ENCODE results near the gene HPCAL1. TPM values are rescaled to one million over a fixed set of nuclear protein-coding genes. Genes with fewer than 3 reads are reported as not detected.

Gene HPCAL1
- total and polyA plus RNA-seq, 9 donors, result 18.8 to 51.0 (median 30.1) TPM

GRCh38 chr2:10360850-10361588 is 58.3 kb downstream of the HPCAL1 start:
- peaks cover 2% of the 10 kb centered on the region for H3K36me3 ChIP-seq (ENCODE audit: control insufficient read depth, insufficient read depth, low read length)
- no peak overlapping the region for H3K27ac ChIP-seq (ENCODE audit: low read length)
- no peak overlapping the region for H3K4me3 ChIP-seq (ENCODE audit: low read length)
- WGBS (ENCODE audit: insufficient coverage), result 50% methylated on average over 15 of the region's 16 CpGs
- no peaks in the 10 kb centered on the region for H3K9me3 ChIP-seq (replicated peaks; ENCODE audit: control insufficient read depth, low read depth, low read length)
- H3K27me3 ChIP-seq (ENCODE audit: control insufficient read depth, insufficient read depth, low read length), result peaks cover 2% of the 10 kb centered on the region
- DNase-seq, result no peak
- H3K4me1 ChIP-seq (ENCODE audit: control insufficient read depth, insufficient read depth, low read length), result peaks cover 6% of the 10 kb centered on the region

GRCh38 chr2:10362096-10362897 is 59.6 kb downstream of the HPCAL1 start:
- no peak for DNase-seq
- peaks cover 2% of the 10 kb centered on the region for H3K27me3 ChIP-seq (ENCODE audit: control insufficient read depth, insufficient read depth, low read length)
- no peak overlapping the region for H3K4me3 ChIP-seq (ENCODE audit: low read length)
- peaks cover 6% of the 10 kb centered on the region for H3K4me1 ChIP-seq (ENCODE audit: control insufficient read depth, insufficient read depth, low read length)
- H3K9me3 ChIP-seq (replicated peaks; ENCODE audit: control insufficient read depth, low read depth, low read length), result no peaks in the 10 kb centered on the region
- peaks cover 2% of the 10 kb centered on the region for H3K36me3 ChIP-seq (ENCODE audit: control insufficient read depth, insufficient read depth, low read length)
- 69% methylated on average over 12 of the region's 14 CpGs for WGBS (ENCODE audit: insufficient coverage)
- H3K27ac ChIP-seq (ENCODE audit: low read length), result no peak overlapping the region

GRCh38 chr2:10362898-10363454 is 60.3 kb downstream of the HPCAL1 start:
- no peaks in the 10 kb centered on the region for H3K9me3 ChIP-seq (replicated peaks; ENCODE audit: control insufficient read depth, low read depth, low read length)
- peaks cover 2% of the 10 kb centered on the region for H3K36me3 ChIP-seq (ENCODE audit: control insufficient read depth, insufficient read depth, low read length)
- no peak overlapping the region for H3K27ac ChIP-seq (ENCODE audit: low read length)
- peaks cover 2% of the 10 kb centered on the region for H3K27me3 ChIP-seq (ENCODE audit: control insufficient read depth, insufficient read depth, low read length)
- no peak for DNase-seq
- H3K4me3 ChIP-seq (ENCODE audit: low read length), result no peak overlapping the region
- 78% methylated on average over 5 of the region's 8 CpGs for WGBS (ENCODE audit: insufficient coverage)
- H3K4me1 ChIP-seq (ENCODE audit: control insufficient read depth, insufficient read depth, low read length), result peaks cover 6% of the 10 kb centered on the region

- WGBS (ENCODE audit: insufficient coverage), result 77% methylated on average over 17 of the region's 23 CpGs
Observed at GRCh38 chr2:10363861-10364610, 61.3 kb downstream of the HPCAL1 start.

GRCh38 chr2:10365412-10365811 is 62.7 kb downstream of the HPCAL1 start:
- H3K4me3 ChIP-seq (ENCODE audit: low read length), result no peak overlapping the region
- WGBS (ENCODE audit: insufficient coverage), result 88% methylated on average over 7 of the region's 12 CpGs
- H3K36me3 ChIP-seq (ENCODE audit: control insufficient read depth, insufficient read depth, low read length), result no peaks in the 10 kb centered on the region
- no peaks in the 10 kb centered on the region for H3K27me3 ChIP-seq (ENCODE audit: control insufficient read depth, insufficient read depth, low read length)
- no peak overlapping the region for H3K27ac ChIP-seq (ENCODE audit: low read length)
- no peaks in the 10 kb centered on the region for H3K9me3 ChIP-seq (replicated peaks; ENCODE audit: control insufficient read depth, low read depth, low read length)
- peaks cover 18% of the 10 kb centered on the region for H3K4me1 ChIP-seq (ENCODE audit: control insufficient read depth, insufficient read depth, low read length)
- no peak for DNase-seq

More at GRCh38 chr2:10363861-10364610, 61.3 kb downstream of the HPCAL1 start:
- Histone ChIP-seq H3K27me3 (ENCODE audit: control insufficient read depth, insufficient read depth, low read length) (no peaks in the 10 kb centered on the region), H3K4me1 (ENCODE audit: control insufficient read depth, insufficient read depth, low read length) (peaks cover 6% of the 10 kb centered on the region), H3K9me3 (replicated peaks; ENCODE audit: control insufficient read depth, low read depth, low read length) (no peaks in the 10 kb centered on the region), H3K4me3 (ENCODE audit: low read length) (no peak overlapping the region), H3K36me3 (ENCODE audit: control insufficient read depth, insufficient read depth, low read length) (peaks cover 2% of the 10 kb centered on the region), H3K27ac (ENCODE audit: low read length) (no peak overlapping the region)
- no peak for DNase-seq

- no peak for DNase-seq
Observed at GRCh38 chr2:10366601-10367270, 64.0 kb downstream of the HPCAL1 start.

GRCh38 chr2:10367472-10368439 is 65.1 kb downstream of the HPCAL1 start:
- Histone ChIP-seq H3K9me3 (replicated peaks; ENCODE audit: control insufficient read depth, low read depth, low read length) (no peaks in the 10 kb centered on the region), H3K27ac (ENCODE audit: low read length) (no peak overlapping the region), H3K27me3 (ENCODE audit: control insufficient read depth, insufficient read depth, low read length) (no peaks in the 10 kb centered on the region), H3K36me3 (ENCODE audit: control insufficient read depth, insufficient read depth, low read length) (no peaks in the 10 kb centered on the region), H3K4me1 (ENCODE audit: control insufficient read depth, insufficient read depth, low read length) (peaks cover 18% of the 10 kb centered on the region), H3K4me3 (ENCODE audit: low read length) (no peak overlapping the region)
- no peak for DNase-seq
- 85% methylated on average over 8 of the region's 16 CpGs for WGBS (ENCODE audit: insufficient coverage)

More at GRCh38 chr2:10366601-10367270, 64.0 kb downstream of the HPCAL1 start:
- Histone ChIP-seq H3K27ac (ENCODE audit: low read length) (no peak overlapping the region), H3K4me1 (ENCODE audit: control insufficient read depth, insufficient read depth, low read length) (peaks cover 16% of the 10 kb centered on the region), H3K36me3 (ENCODE audit: control insufficient read depth, insufficient read depth, low read length) (no peaks in the 10 kb centered on the region), H3K4me3 (ENCODE audit: low read length) (no peak overlapping the region), H3K9me3 (replicated peaks; ENCODE audit: control insufficient read depth, low read depth, low read length) (no peaks in the 10 kb centered on the region), H3K27me3 (ENCODE audit: control insufficient read depth, insufficient read depth, low read length) (no peaks in the 10 kb centered on the region)
- 77% methylated on average over 10 of the region's 15 CpGs for WGBS (ENCODE audit: insufficient coverage)

- Histone ChIP-seq H3K27ac (ENCODE audit: low read length) (no peak overlapping the region), H3K9me3 (replicated peaks; ENCODE audit: control insufficient read depth, low read depth, low read length) (no peaks in the 10 kb centered on the region), H3K27me3 (ENCODE audit: control insufficient read depth, insufficient read depth, low read length) (no peaks in the 10 kb centered on the region), H3K4me1 (ENCODE audit: control insufficient read depth, insufficient read depth, low read length) (peaks cover 18% of the 10 kb centered on the region), H3K36me3 (ENCODE audit: control insufficient read depth, insufficient read depth, low read length) (no peaks in the 10 kb centered on the region), H3K4me3 (ENCODE audit: low read length) (no peak overlapping the region)
- DNase-seq, result no peak
- 78% methylated on average over 16 of the region's 24 CpGs for WGBS (ENCODE audit: insufficient coverage)
Observed at GRCh38 chr2:10368491-10369231, 66.0 kb downstream of the HPCAL1 start.
